Cardiac muscle cell (in vitro differentiated cells and primary cell): Measurements from ENCODE around the gene KRT2. TPM values are rescaled to one million over a fixed set of nuclear protein-coding genes. Genes with fewer than 3 reads are reported as not detected.
"Not testable (repeated sequence)": the region's sequence is repeated elsewhere in the genome, so short reads cannot be mapped to it uniquely, and the experiment has no call there.

ENCODE experiments used
- DNase-seq, 2 donors: peaks; one replicate each; pipeline versions ENCODE4 v3.0.0 to v3.0.0-alpha.2; 2010 to 2017; ENCODE audit warnings: low read depth in 1 of 2, low spot score in 1 of 2
- H3K27ac ChIP-seq: fragments of 200-600 bp; sonication (generic); 2 replicates; pipeline ENCODE4 v1.5.1; 2016
- H3K27me3 ChIP-seq: fragments of 200-600 bp; sonication (generic); 2 replicates; pipeline ENCODE4 v1.6.0; 2016; ENCODE audit warnings: control low read depth
- H3K36me3 ChIP-seq: fragments of 200-600 bp; sonication (generic); 2 replicates; pipeline ENCODE4 v1.5.1; 2016; ENCODE audit warnings: control low read depth
- H3K4me1 ChIP-seq: fragments of 200-600 bp; sonication (generic); 2 replicates; pipeline ENCODE4 v1.8.1; 2017; ENCODE audit warnings: low read depth, mild to moderate bottlenecking, mixed run types
- H3K4me3 ChIP-seq: fragments of 200-600 bp; sonication (generic); 2 replicates; pipeline ENCODE4 v1.5.1; 2016; ENCODE audit warnings: mild to moderate bottlenecking
- H3K9me3 ChIP-seq: fragments of 200-600 bp; sonication (generic); 2 replicates; pipeline ENCODE4 v1.5.1; 2017; ENCODE audit warnings: low read depth, mild to moderate bottlenecking, control low read depth
- polyA plus RNA-seq: library from polyadenylated mRNA; unstranded; fragments of >200 nt; fragmentation: Nextera tagmentation; extraction: Ambion mirVana; gene quantifications from 2 replicates; pipeline ENCODE4 v1.2.1, GENCODE V29; 2016
- total RNA-seq: library from RNA; depleted of rRNA; stranded (reverse); fragments of >200 nt; gene quantifications from 2 replicates; pipeline ENCODE4 v1.2.3, GENCODE V29; 2016
- TF ChIP-seq, protein P1 (sequence below): IDR thresholded peaks from 2 replicates; pipeline ENCODE4 v1.5.1; 2012; ENCODE audit warnings: low read depth, mild to moderate bottlenecking, low read length

KRT2 gene
- total and polyA plus RNA-seq, 2 experiments from 2014 or later: not detected

DNA sequence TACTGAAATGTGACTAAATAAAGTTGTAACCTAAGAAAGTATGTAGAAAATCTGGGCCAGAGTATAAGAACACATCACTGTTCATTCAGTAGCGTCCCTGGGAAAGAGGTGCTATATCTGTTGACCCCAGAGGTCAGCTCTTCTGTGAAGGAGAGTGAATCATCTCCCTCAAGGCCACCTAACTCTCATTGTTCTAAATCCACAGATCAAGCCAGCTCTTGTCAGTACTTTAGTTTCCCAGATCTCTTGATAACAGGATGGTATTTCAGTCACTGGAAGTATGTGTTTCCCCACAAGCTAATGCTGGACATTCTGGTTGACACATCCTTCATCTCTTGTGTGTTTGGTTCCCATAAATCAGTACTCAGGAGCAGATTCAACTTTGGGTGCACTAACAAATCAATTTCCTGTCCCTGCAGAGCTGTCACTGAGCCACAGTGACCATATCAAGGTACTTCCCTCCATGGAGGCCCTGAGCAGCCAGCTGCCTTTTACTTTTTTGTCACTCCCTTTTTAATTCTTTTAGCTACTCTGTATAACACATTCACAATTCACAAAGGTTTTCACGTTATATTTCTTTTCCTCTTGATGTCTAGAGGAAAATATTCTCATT, 20.4 kb upstream of the KRT2 start:
- Histone ChIP-seq H3K4me1 (no peaks in the 10 kb centered on the region), H3K27ac (no peak overlapping the region), H3K9me3 (no peaks in the 10 kb centered on the region), H3K36me3 (no peaks in the 10 kb centered on the region), H3K27me3 (peaks cover 36% of the 10 kb centered on the region), H3K4me3 (no peak overlapping the region)
- TF ChIP-seq, protein P1, sequence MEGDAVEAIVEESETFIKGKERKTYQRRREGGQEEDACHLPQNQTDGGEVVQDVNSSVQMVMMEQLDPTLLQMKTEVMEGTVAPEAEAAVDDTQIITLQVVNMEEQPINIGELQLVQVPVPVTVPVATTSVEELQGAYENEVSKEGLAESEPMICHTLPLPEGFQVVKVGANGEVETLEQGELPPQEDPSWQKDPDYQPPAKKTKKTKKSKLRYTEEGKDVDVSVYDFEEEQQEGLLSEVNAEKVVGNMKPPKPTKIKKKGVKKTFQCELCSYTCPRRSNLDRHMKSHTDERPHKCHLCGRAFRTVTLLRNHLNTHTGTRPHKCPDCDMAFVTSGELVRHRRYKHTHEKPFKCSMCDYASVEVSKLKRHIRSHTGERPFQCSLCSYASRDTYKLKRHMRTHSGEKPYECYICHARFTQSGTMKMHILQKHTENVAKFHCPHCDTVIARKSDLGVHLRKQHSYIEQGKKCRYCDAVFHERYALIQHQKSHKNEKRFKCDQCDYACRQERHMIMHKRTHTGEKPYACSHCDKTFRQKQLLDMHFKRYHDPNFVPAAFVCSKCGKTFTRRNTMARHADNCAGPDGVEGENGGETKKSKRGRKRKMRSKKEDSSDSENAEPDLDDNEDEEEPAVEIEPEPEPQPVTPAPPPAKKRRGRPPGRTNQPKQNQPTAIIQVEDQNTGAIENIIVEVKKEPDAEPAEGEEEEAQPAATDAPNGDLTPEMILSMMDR: no peak
- DNase-seq: no peak

DNA sequence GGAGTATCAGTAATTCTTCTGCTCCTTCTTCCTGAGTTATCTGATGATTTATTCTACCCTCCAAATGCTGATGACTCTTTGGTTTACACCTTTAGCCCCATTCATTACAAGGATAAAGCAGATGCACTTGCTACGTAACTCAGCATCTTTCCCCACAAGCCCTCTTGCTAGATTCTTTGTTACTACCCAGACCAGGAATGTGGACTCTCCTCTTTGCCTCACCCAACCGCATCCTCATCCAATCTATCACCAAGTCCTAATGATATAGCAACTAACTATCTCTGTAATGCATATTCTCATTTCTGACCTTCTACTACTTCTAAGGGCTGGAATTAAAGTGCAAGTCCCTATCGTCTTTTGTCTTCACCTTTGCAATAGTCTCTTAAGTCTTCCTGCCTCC, 18.9 kb upstream of the KRT2 start:
- TF ChIP-seq, protein P1: no peak

DNA sequence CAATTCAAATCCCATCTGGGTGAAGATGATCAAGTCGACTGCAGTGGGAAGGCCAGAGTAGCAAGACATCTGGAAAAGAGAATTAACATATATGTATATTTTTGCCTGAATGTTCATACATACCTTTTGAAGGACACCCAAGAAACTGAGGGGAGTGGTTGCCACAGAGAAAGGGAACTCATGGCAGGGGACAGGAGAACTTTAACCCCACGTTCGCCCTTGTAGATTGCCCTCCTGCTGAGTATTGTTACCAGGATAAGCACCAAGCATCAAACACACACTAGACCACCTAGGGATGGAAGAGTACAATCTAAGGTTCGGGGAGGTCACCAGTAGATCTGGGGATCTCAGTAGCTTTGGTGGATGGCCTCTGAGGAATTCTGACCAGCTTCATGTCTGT, 18.5 kb upstream of the KRT2 start:
- Histone ChIP-seq H3K4me3 (no peak overlapping the region), H3K9me3 (no peaks in the 10 kb centered on the region), H3K36me3 (no peaks in the 10 kb centered on the region), H3K4me1 (no peaks in the 10 kb centered on the region), H3K27ac (no peak overlapping the region), H3K27me3 (peaks cover 41% of the 10 kb centered on the region)
- TF ChIP-seq, protein P1: no peak
- DNase-seq: no peak

More for the DNA sequence above, 18.9 kb upstream of the KRT2 start:
- H3K27me3 ChIP-seq: peaks cover 38% of the 10 kb centered on the region
- H3K9me3 ChIP-seq: no peaks in the 10 kb centered on the region
- no peaks in the 10 kb centered on the region for H3K36me3 ChIP-seq
- no peaks in the 10 kb centered on the region for H3K4me1 ChIP-seq
- no peak for DNase-seq
- H3K4me3 ChIP-seq: no peak overlapping the region
- H3K27ac ChIP-seq: no peak overlapping the region

DNA sequence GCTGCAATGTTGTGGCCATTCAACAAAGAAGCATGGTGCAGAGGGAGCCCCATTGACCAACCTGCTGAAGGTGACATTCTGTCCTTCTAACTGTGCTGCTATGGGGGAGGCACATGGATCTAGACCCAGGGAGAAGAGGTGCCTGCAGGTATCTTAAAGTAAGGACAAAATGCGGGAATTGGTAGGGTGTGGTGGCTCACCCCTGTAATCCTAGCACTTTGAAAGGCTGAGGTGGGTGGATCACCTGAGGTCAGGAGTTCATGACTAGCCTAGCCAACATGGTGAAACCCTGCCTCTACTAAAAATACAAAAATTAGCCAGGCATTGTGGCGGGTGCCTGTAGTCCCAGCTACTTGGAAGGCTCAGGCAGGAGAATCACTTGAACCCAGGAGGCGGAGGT, 17.9 kb upstream of the KRT2 start:
- H3K27ac ChIP-seq, H3K36me3 ChIP-seq: not testable (repeated sequence)

DNA sequence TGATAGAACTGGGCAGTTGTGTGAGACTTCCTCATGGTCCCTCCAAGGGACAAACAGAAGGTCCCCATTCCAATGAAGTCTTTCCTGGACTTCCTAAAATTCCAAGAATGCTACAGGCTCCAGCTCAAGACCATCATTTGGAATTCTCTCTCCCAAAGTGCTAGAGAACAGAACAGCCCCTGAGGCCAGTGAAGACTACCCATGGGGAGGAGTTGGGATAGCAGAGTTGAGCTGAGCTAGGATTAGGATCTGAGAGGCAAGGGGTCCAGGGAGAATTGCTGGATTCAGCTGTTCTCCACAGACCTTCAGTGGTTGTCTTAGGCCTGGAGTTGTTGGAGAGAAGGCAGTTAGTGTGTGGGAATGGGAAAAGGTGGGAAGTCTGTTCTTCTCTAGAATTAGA, 17.4 kb upstream of the KRT2 start:
- no peak overlapping the region for H3K4me3 ChIP-seq
- H3K9me3 ChIP-seq: no peaks in the 10 kb centered on the region
- H3K4me1 ChIP-seq: no peaks in the 10 kb centered on the region
- no peak for DNase-seq
- TF ChIP-seq, protein P1: no peak
- no peak overlapping the region for H3K27ac ChIP-seq
- H3K27me3 ChIP-seq: peaks cover 38% of the 10 kb centered on the region
- no peaks in the 10 kb centered on the region for H3K36me3 ChIP-seq

More for the DNA sequence above, 17.9 kb upstream of the KRT2 start:
- not testable (repeated sequence) for DNase-seq, H3K4me1 ChIP-seq, H3K9me3 ChIP-seq, H3K4me3 ChIP-seq
- H3K27me3 ChIP-seq: peaks cover 41% of the 10 kb centered on the region

DNA sequence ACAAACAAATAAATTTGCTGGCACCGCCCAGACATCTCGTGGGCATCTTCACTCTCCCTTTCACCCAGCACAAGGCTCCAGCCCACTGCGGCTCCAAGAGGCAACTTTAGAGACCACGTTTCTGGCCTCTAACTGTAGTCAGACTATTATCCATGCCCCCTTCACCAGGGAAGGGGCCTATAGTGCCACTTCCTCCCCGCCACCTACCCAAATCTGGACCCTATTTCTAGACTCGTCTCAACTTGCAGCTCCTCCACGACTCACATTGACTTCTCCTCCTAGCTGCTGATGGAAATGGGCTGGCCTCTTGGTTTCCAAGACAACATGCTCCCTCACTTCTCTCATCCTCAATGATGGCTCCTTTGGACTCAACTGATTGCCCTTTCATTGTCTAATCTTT, 15.9 kb upstream of the KRT2 start:
- TF ChIP-seq, protein P1: no peak
- Histone ChIP-seq H3K4me3 (no peak overlapping the region), H3K27me3 (peaks cover 32% of the 10 kb centered on the region), H3K27ac (no peak overlapping the region), H3K36me3 (no peaks in the 10 kb centered on the region), H3K4me1 (no peaks in the 10 kb centered on the region), H3K9me3 (no peaks in the 10 kb centered on the region)
- no peak for DNase-seq
